BLaER1 (cell line): Measurements from ENCODE around the gene GMPR2.

Experiments
- H3K27ac ChIP-seq: shearing (Covaris generic); formaldehyde crosslinking; 2 replicates; pipeline ENCODE4 v1.8.1; 2022
- H3K27me3 ChIP-seq: shearing (Covaris generic); formaldehyde crosslinking; 2 replicates; pipeline ENCODE4 v1.8.1; 2022
- H3K36me3 ChIP-seq: shearing (Covaris generic); formaldehyde crosslinking; 2 replicates; pipeline ENCODE4 v1.8.1; 2022
- H3K4me1 ChIP-seq: shearing (Covaris generic); formaldehyde crosslinking; 2 replicates; pipeline ENCODE4 v1.8.1; 2022
- H3K4me2 ChIP-seq: shearing (Covaris generic); formaldehyde crosslinking; 2 replicates; pipeline ENCODE4 v1.8.1; 2022
- H3K4me3 ChIP-seq: shearing (Covaris generic); formaldehyde crosslinking; 2 replicates; pipeline ENCODE4 v1.8.1; 2022
- H3K9ac ChIP-seq: shearing (Covaris generic); formaldehyde crosslinking; 2 replicates; pipeline ENCODE4 v1.8.1; 2022
- H3K9me3 ChIP-seq: shearing (Covaris generic); formaldehyde crosslinking; 2 replicates; pipeline ENCODE4 v1.8.1; 2022
- H4K20me1 ChIP-seq: shearing (Covaris generic); formaldehyde crosslinking; 2 replicates; pipeline ENCODE4 v1.8.1; 2022
- Cebpa-rat ChIP-seq: shearing (Covaris generic); IDR thresholded peaks from 2 replicates; pipeline ENCODE4 v1.8.1; 2022

The GMPR2 gene

DNA sequence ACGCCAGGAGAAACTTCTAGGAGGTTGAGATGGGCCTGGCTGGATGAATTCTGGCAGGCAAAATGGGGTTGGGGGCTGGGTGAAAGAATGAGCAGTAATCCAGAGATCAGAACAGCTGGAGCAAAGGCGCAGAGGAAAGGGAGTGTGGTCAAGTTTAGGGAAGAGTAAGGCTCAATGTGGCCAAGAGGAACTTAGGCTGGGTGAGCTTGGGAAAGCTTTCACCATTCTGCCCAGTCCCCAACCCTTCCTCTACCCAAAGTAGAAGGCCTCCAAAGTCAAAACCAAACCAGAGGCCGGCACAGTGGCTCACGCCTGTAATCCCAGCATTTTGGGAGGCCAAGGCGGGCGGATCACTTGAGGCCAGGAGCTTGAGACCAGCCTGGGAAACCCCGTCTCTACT, 48.9 kb downstream of the GMPR2 start:
- H3K9ac ChIP-seq: no peak overlapping the region

DNA sequence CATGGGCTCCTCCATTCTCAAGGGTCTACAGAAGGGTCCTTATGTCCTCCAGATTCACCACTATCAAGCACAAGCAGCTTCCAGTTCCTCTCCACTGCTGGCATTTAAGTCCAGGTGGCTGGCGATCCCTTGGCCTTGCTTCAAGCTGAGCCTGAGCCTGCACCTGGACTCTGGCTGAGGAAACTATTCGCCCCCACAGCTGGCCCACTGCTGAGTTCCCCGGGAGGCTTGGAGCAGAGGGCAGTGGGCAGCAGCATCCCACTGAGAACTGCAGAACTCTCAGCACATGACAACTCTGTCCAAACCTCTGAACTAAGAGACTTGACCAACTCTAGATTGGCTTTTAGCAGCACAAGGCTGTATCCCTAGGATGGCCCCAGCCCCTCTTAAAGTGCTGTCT, 50.0 kb downstream of the GMPR2 start:
- H3K27me3 ChIP-seq: no peaks in the 10 kb centered on the region
- H3K36me3 ChIP-seq: no peaks in the 10 kb centered on the region
- H3K4me3 ChIP-seq: no peak overlapping the region
- H3K27ac ChIP-seq: no peak overlapping the region
- no peaks in the 10 kb centered on the region for H3K9me3 ChIP-seq
- H3K9ac ChIP-seq: no peak overlapping the region
- H3K4me2 ChIP-seq: no peak overlapping the region
- TF ChIP-seq Cebpa-rat: no peak
- H3K4me1 ChIP-seq: peaks cover 32% of the 10 kb centered on the region
- H4K20me1 ChIP-seq: no peaks in the 10 kb centered on the region

More for the DNA sequence above, 48.9 kb downstream of the GMPR2 start:
- TF ChIP-seq Cebpa-rat: no peak
- no peaks in the 10 kb centered on the region for H3K9me3 ChIP-seq
- no peak overlapping the region for H3K27ac ChIP-seq
- no peaks in the 10 kb centered on the region for H3K27me3 ChIP-seq
- H3K4me1 ChIP-seq: peaks cover 30% of the 10 kb centered on the region
- H3K4me3 ChIP-seq: no peak overlapping the region
- H4K20me1 ChIP-seq: no peaks in the 10 kb centered on the region
- H3K4me2 ChIP-seq: no peak overlapping the region
- no peaks in the 10 kb centered on the region for H3K36me3 ChIP-seq

DNA sequence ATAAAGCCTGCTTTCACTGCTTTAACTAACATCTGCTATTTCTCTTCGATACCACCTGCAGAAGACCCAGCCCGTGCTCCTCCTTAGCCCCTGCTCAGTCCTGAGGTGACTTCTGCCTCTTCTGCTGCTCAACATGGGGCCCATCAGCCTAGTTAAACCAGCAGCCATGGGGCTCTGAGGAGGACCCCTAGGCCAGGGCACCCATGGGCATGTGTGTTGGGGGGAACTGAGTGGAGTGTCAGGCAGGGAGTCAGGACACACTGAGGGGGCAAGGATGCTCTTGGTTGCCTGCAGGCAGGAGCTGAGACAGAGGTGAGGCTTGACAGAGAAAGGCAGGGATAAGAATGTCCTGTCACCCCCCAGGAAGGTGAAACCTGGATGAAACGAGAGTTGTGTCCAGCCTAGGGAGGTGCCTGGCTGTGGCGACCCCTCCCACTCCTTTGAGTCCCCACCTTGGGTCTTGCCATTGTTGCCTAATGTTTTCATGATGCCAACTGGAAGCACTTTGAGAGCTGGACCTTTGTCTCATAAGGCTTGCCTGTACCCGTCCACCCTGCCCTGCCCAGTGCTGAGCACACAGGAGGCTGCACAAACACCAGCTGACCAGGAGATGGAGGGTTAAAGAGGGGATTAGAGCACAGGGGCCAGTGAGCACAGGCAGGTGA, 51.2 kb downstream of the GMPR2 start:
- Histone ChIP-seq H3K4me3 (no peak overlapping the region), H4K20me1 (no peaks in the 10 kb centered on the region), H3K9ac (no peak overlapping the region), H3K9me3 (no peaks in the 10 kb centered on the region), H3K27ac (no peak overlapping the region), H3K36me3 (no peaks in the 10 kb centered on the region), H3K4me1 (peaks cover 30% of the 10 kb centered on the region), H3K4me2 (no peak overlapping the region), H3K27me3 (no peaks in the 10 kb centered on the region)
- TF ChIP-seq Cebpa-rat: no peak

DNA sequence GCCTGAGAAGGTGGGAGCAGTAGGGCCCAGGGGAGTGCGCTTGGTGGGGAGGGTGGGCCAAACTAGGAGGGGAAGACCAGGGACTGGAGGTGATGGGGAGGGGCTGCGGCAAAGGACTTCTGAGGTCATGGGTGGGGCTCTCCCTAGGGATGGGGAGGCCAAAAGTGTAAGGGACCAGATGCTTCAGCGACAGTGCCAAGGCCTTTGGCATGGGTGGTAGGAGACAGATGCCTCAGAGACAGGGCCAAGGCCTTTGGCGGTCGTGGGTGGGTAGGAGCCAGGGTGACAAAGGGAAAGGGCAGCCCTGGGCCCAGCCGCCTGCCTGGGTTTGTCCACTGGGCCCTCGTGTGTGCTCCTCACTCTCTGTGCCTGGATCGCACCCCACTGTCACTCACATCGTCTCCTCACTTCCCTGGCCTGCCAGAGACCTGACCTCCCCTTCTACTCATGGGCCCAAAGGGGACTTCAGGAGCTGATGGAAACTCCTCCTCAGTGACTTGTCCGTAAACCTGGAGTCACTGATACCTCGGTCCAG, 51.8 kb downstream of the GMPR2 start:
- Histone ChIP-seq H3K4me2 (no peak overlapping the region), H3K27me3 (no peaks in the 10 kb centered on the region), H3K4me3 (no peak overlapping the region), H3K4me1 (peaks cover 24% of the 10 kb centered on the region), H3K27ac (no peak overlapping the region), H3K36me3 (peaks cover 5% of the 10 kb centered on the region; the same call in 1 of the 2 replicates), H3K9ac (no peak overlapping the region), H4K20me1 (no peaks in the 10 kb centered on the region), H3K9me3 (no peaks in the 10 kb centered on the region)
- TF ChIP-seq Cebpa-rat: no peak

DNA sequence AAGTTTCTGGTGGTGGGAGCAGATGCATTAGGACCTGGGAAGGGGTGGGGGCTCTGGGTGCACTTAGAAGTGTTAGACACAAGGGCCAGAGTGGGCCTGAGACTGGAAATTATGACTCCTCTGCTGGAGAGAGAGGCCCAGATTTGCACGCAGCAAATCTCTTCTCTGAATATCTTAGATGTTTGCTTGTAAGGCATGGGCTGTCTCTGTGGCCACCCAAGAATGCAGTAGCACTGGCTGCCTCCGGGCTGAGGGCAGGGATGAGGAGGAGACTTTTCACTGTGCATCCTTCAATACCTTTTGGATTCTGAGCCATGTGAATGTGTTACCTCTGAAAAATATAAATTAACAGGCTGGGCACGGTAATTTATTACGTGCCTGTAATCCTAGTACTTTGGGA, 52.6 kb downstream of the GMPR2 start:
- Histone ChIP-seq H4K20me1 (no peaks in the 10 kb centered on the region), H3K4me3 (no peak overlapping the region), H3K9me3 (no peaks in the 10 kb centered on the region), H3K27ac (no peak overlapping the region), H3K36me3 (peaks cover 13% of the 10 kb centered on the region; the same call in 1 of the 2 replicates), H3K27me3 (no peaks in the 10 kb centered on the region), H3K9ac (no peak overlapping the region), H3K4me2 (no peak overlapping the region), H3K4me1 (peaks cover 16% of the 10 kb centered on the region)
- no peak for TF ChIP-seq Cebpa-rat

DNA sequence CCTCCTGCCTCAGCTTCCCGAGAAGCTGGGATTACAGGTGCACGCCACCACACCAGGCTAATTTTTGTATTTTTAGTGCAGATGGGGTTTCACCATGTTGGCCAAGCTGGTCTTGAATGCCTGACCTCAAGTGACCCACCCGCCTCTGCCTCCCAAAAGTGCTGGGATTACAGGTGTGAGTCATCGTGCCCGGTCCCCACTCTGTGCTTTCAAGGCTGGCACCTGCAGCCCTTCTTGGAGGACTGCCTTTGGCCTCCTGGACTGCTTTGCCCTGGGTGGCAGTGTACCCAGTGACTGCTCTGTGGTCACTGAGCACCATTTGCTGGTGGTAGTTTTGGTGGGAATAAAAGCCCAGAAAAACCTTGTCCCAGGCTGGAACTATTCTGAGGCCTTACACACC, 54.3 kb downstream of the GMPR2 start:
- Histone ChIP-seq H3K4me3 (no peak overlapping the region), H4K20me1 (no peaks in the 10 kb centered on the region), H3K4me2 (no peak overlapping the region), H3K27me3 (no peaks in the 10 kb centered on the region), H3K27ac (no peak overlapping the region), H3K4me1 (peaks cover 16% of the 10 kb centered on the region), H3K9me3 (no peaks in the 10 kb centered on the region), H3K9ac (no peak overlapping the region), H3K36me3 (peaks cover 29% of the 10 kb centered on the region)
- TF ChIP-seq Cebpa-rat: no peak
